K562 (cell line): ENCODE measurements around the gene UBXN1. TPM values are rescaled to one million over a fixed set of nuclear protein-coding genes. Genes with fewer than 3 reads are reported as not detected.

Experiments
- BRF1 ChIP-seq: IDR thresholded peaks from 3 replicates; pipeline ENCODE4 v1.6.1; 2011; ENCODE audit warnings: borderline replicate concordance, mild to moderate bottlenecking; ENCODE audit not compliant: insufficient read length; ENCODE audit errors: extremely low read depth
- E4F1 ChIP-seq: fragments of 250-450 bp; sonication (Bioruptor Pico); IDR thresholded peaks from 2 replicates; pipeline ENCODE4 v1.5.0; 2021; ENCODE audit warnings: mild to moderate bottlenecking, borderline replicate concordance
- ELF1 ChIP-seq: fragments of 200-800 bp; sonication (Bioruptor generic); IDR thresholded peaks from 2 replicates; pipeline ENCODE4 v1.6.1; 2016; ENCODE audit warnings: missing genetic modification characterization, missing compliant biosample characterization
- FOXP1 ChIP-seq: sonication (generic); formaldehyde crosslinking; IDR thresholded peaks from 2 replicates; pipeline ENCODE4 v1.8.0; 2022; ENCODE audit warnings: mild to moderate bottlenecking, missing genetic modification reagents
- FOXP4 ChIP-seq: sonication (generic); formaldehyde crosslinking; IDR thresholded peaks from 2 replicates; pipeline ENCODE4 v1.8.0; 2022; ENCODE audit warnings: mild to moderate bottlenecking, missing genetic modification reagents, borderline replicate concordance
- HOMEZ ChIP-seq: fragments of 250-450 bp; sonication (Bioruptor Pico); IDR thresholded peaks from 2 replicates; pipeline ENCODE4 v1.4.0; 2020; ENCODE audit warnings: mild to moderate bottlenecking, moderate library complexity
- MBD1 ChIP-seq: fragments of 250-450 bp; sonication (Bioruptor Pico); IDR thresholded peaks from 2 replicates; pipeline ENCODE4 v1.8.0; 2022; ENCODE audit warnings: inconsistent platforms
- PATZ1 ChIP-seq: fragments of 250-450 bp; sonication (Bioruptor Pico); IDR thresholded peaks from 2 replicates; pipeline ENCODE4 v1.5.0; 2020; ENCODE audit warnings: mild to moderate bottlenecking, borderline replicate concordance
- PHF8 ChIP-seq: fragments of 200-600 bp; sonication (generic); IDR thresholded peaks from 2 replicates; pipeline ENCODE4 v1.6.1; 2012; ENCODE audit warnings: mixed run types, mild to moderate bottlenecking, inconsistent platforms, low read length, moderate library complexity, borderline replicate concordance
- PRMT5 ChIP-seq: sonication (generic); formaldehyde crosslinking; IDR thresholded peaks from 2 replicates; pipeline ENCODE4 v1.5.0; 2020; ENCODE audit warnings: missing genetic modification reagents
- RUNX1 ChIP-seq: sonication (generic); IDR thresholded peaks from 2 replicates; pipeline ENCODE4 v1.6.1; 2016; ENCODE audit warnings: antibody characterized with exemption, low read depth
- ZBTB34 ChIP-seq: fragments of 250-450 bp; sonication (Bioruptor Pico); IDR thresholded peaks from 2 replicates; pipeline ENCODE4 v1.8.0; 2021; ENCODE audit warnings: mild to moderate bottlenecking, moderate library complexity
- ZKSCAN3 ChIP-seq: fragments of 250-450 bp; sonication (Bioruptor Pico); IDR thresholded peaks from 2 replicates; pipeline ENCODE4 v1.4.0; 2020
- ZNF224 ChIP-seq: sonication (generic); formaldehyde crosslinking; IDR thresholded peaks from 2 replicates; pipeline ENCODE4 v1.8.0; 2022; ENCODE audit warnings: mild to moderate bottlenecking, missing genetic modification reagents
- ZNF561 ChIP-seq: fragments of 450-650 bp; formaldehyde crosslinking; conservative IDR thresholded peaks from 2 replicates; pipeline ENCODE4 v1.4.0; 2020; ENCODE audit warnings: mild to moderate bottlenecking, moderate library complexity
- polyA plus RNA-seq, 8 experiments: library from polyadenylated mRNA; depleted of rRNA in 4 of 8; stranded (reverse) in 5 of 8; unstranded in 3 of 8; fragments of >200 nt; fragmentation: Nextera tagmentation in 2 of 8; fragmentation: Illumina TruSeq in 1 of 8; extraction: Ambion mirVana in 2 of 8; extraction: Trizol in 1 of 8; gene quantifications; 2 replicates each; pipeline versions ENCODE4 v1.2.1 to v1.2.3, GENCODE V29; 2011 to 2014; ENCODE audit warnings: inconsistent platforms in 1 of 8, missing spikeins in 1 of 8
- total RNA-seq, 7 experiments: library from RNA; depleted of rRNA in 6 of 7; stranded (reverse); fragments of >200 nt in 6 of 7; fragmentation: Illumina TruSeq in 2 of 7; extraction: Trizol in 2 of 7; gene quantifications; 2 replicates each; pipeline versions ENCODE4 v1.2.1 to v1.2.3, GENCODE V29; 2011 to 2021; ENCODE audit warnings: low replicate concordance in 1 of 7

The UBXN1 gene
- total and polyA plus RNA-seq, 9 of the 15 experiments (the other 6 are each of a cell fraction or from before 2014, with no cell fraction given): 4.8 to 263 (median 99.7) TPM

- no peak for TF ChIP-seq HOMEZ (CRISPR knock-in tag)
- TF ChIP-seq ELF1 (tag): peak; percentile 88
- no peak for TF ChIP-seq E4F1 (CRISPR knock-in tag)
- TF ChIP-seq FOXP4 (CRISPR knock-in tag): no peak
- TF ChIP-seq ZKSCAN3: no peak
- no peak for TF ChIP-seq ZNF224 (CRISPR knock-in tag)
- no peak for TF ChIP-seq ZBTB34 (CRISPR knock-in tag)
- TF ChIP-seq RUNX1: no peak
- TF ChIP-seq FOXP1 (CRISPR knock-in tag): peak; percentile 92
- no peak for TF ChIP-seq ZNF561 (CRISPR knock-in tag)
- TF ChIP-seq MBD1 (CRISPR knock-in tag): no peak
- TF ChIP-seq PRMT5 (CRISPR knock-in tag): no peak
- TF ChIP-seq PATZ1 (CRISPR knock-in tag): no peak
- peak; percentile 96 for TF ChIP-seq PHF8
- TF ChIP-seq BRF1: no peak
Observed at GRCh38 chr11:62671608-62672389, 7.1 kb downstream of the UBXN1 start, which contains the start of the genes LBHD1 and UQCC3 (continued).
